Nucleus accumbens (tissue), 56 donors: ENCODE results near the gene NUCB1.
A peak's percentile ranks its signal among the peaks of the same experiment; 100 is the strongest.

Source experiments
- DNase-seq, 56 donors: peaks; one replicate each; lab custom pipeline; 2025; lab: John Stamatoyannopoulos, UW

NUCB1 gene

DNA sequence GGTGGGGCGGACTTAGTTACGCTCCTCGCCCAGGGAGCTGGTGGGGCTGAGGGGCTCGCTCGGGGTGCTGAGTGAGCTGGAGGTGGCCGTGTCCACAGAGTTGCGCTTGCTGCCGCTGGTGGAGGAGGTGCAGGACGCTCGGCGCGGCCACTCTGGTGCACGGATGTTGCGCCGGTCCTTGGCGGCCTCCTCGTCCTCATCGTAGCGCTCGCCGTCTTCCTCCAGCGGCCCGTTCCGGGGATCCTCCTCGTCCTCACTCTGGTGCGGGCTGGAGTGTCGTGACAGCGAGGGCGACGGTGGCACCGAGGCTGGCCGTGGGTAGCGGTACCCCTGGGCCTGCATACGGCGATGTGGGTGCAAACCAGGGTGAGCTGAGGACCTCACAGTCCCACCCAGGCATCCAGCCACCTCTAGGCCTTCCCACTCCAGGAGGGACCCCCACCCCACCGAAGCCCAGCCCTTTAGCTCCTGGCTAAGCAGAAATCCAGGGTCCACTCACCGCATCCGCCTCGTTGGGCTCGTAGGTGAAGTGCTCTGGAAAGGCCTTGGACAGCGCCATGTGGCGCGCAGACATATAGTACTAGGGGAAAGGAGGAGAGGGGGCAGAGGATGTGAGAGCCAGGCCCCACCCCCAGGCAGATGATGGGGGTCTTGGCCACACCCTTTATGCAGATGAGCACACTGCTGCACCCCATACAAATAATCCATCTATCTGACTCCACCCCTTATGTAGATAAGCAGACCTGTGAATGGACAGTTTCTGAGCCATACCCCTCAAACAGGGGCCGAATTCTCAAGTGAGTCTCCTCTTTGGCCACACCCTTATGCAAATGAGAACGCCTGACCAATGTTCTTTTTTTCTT is 69.4 kb downstream of the NUCB1 start:
- DNase-seq = no peak

- no peak for DNase-seq
These were observed 70.1 kb downstream of the NUCB1 start for GRCh38 chr19:48970139-48970766.

- peak in 48 of 56 donors; percentile 14 to 85 (median 50) for DNase-seq
These were observed 70.8 kb downstream of the NUCB1 start for GRCh38 chr19:48970923-48971395.
